Parathyroid adenoma (tissue), 2 donors: ENCODE results near the gene QRSL1.
"Not testable (repeated sequence)": the region's sequence is repeated elsewhere in the genome, so short reads cannot be mapped to it uniquely, and the experiment has no call there.

Experiments
- H2AFZ ChIP-seq: fragments of 300-600 bp; sonication (generic); one replicate; pipeline ENCODE4 v1.7.0; 2017; ENCODE audit warnings: antibody characterized with exemption, mild to moderate bottlenecking
- H3K27ac ChIP-seq: fragments of 300-600 bp; sonication (generic); one replicate; pipeline ENCODE4 v1.7.0; 2017
- H3K27me3 ChIP-seq: fragments of 300-600 bp; sonication (generic); one replicate; pipeline ENCODE4 v1.7.0; 2017; ENCODE audit warnings: low read length; ENCODE audit not compliant: control insufficient read depth, insufficient read depth
- H3K36me3 ChIP-seq: fragments of 300-600 bp; sonication (generic); one replicate; pipeline ENCODE4 v1.7.0; 2017; ENCODE audit warnings: low read length; ENCODE audit not compliant: control insufficient read depth, insufficient read depth
- H3K4me1 ChIP-seq: fragments of 300-600 bp; sonication (generic); one replicate; pipeline ENCODE4 v1.7.0; 2017; ENCODE audit warnings: control low read depth
- H3K4me2 ChIP-seq: fragments of 300-600 bp; sonication (generic); one replicate; pipeline ENCODE4 v1.7.0; 2017; ENCODE audit warnings: low read length
- H3K4me3 ChIP-seq: fragments of 300-600 bp; sonication (generic); one replicate; pipeline ENCODE4 v1.7.0; 2017; ENCODE audit warnings: low read depth, low read length
- H3K79me2 ChIP-seq: fragments of 300-600 bp; sonication (generic); one replicate; pipeline ENCODE4 v1.7.0; 2017; ENCODE audit warnings: control low read depth
- H3K9ac ChIP-seq: fragments of 300-600 bp; sonication (generic); one replicate; pipeline ENCODE4 v1.7.0; 2017; ENCODE audit warnings: mild to moderate bottlenecking
- H3K9me3 ChIP-seq: fragments of 300-600 bp; sonication (generic); one replicate; pipeline ENCODE4 v1.7.0; 2017; ENCODE audit warnings: low read length; ENCODE audit not compliant: control insufficient read depth
- TF ChIP-seq, protein P1 (sequence below): fragments of 300-600 bp; sonication (generic); IDR thresholded peaks from one replicate; pipeline ENCODE4 v1.7.0; 2017; ENCODE audit warnings: antibody characterized with exemption, mild to moderate bottlenecking
- donor health status: primary hyperparathyroidism.

QRSL1 gene, protein sequence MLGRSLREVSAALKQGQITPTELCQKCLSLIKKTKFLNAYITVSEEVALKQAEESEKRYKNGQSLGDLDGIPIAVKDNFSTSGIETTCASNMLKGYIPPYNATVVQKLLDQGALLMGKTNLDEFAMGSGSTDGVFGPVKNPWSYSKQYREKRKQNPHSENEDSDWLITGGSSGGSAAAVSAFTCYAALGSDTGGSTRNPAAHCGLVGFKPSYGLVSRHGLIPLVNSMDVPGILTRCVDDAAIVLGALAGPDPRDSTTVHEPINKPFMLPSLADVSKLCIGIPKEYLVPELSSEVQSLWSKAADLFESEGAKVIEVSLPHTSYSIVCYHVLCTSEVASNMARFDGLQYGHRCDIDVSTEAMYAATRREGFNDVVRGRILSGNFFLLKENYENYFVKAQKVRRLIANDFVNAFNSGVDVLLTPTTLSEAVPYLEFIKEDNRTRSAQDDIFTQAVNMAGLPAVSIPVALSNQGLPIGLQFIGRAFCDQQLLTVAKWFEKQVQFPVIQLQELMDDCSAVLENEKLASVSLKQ

DNA sequence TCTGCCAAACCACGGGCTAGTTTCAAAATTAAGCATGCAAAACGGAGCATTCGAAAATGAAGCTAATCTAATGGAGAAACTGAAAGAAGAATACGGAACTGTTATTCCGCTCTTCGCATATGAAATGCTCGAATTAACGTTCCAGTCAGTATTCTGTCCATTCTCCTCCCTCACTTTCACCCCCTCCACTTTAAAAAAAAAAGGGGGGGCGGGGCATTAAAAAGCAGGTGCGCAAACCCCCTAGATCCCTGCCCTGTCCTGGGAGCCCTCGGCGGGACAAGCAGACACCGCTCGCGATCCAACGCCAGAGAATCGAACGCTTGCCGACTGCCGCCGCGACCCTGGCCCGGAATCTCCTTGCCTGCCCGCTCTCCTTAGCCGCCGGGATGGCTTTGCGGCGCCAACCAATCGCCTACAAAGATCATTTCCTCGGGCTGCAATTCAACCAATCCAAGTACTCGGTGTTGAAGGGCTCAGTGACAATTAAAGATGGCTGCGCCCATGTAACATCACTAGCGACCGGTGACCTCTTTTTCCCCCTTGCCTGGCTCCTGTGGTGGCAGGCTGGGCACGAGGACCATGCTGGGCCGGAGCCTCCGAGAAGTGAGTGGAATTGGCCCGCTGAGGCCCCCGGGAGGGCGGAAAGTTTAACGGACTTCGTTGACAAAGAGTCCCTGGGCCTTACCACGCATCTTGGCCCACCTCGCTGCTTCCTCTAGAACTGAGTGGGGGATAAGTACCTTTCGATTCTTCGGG, at the start of gene QRSL1, which contains the start of gene RTN4IP1:
Gene QRSL1 (plus strand): TSS at position 476 of the 756 bp plus-strand sequence. CDS start 104 bp downstream, at position 580.
Gene RTN4IP1 (minus strand): TSS at position 396 of the 756 bp plus-strand sequence. CDS start 477 bp downstream, outside the sequence.
- Histone ChIP-seq H3K27ac (peak within 1 kb of the TSS; percentile 80), H3K9ac (peak within 1 kb of the TSS; percentile 91), H3K4me1 (peaks cover 7% of the 10 kb centered on the region), H2AFZ (peak within 1 kb of the TSS; percentile 99), H3K4me2 (peak within 1 kb of the TSS; percentile 79), H3K27me3 (no peaks in the 10 kb centered on the region), H3K9me3 (no peaks in the 10 kb centered on the region), H3K79me2 (peaks cover 39% of the 10 kb centered on the region), H3K4me3 (peak within 1 kb of the TSS; percentile 89), H3K36me3 (no peaks in the 10 kb centered on the region)
- TF ChIP-seq, protein P1, sequence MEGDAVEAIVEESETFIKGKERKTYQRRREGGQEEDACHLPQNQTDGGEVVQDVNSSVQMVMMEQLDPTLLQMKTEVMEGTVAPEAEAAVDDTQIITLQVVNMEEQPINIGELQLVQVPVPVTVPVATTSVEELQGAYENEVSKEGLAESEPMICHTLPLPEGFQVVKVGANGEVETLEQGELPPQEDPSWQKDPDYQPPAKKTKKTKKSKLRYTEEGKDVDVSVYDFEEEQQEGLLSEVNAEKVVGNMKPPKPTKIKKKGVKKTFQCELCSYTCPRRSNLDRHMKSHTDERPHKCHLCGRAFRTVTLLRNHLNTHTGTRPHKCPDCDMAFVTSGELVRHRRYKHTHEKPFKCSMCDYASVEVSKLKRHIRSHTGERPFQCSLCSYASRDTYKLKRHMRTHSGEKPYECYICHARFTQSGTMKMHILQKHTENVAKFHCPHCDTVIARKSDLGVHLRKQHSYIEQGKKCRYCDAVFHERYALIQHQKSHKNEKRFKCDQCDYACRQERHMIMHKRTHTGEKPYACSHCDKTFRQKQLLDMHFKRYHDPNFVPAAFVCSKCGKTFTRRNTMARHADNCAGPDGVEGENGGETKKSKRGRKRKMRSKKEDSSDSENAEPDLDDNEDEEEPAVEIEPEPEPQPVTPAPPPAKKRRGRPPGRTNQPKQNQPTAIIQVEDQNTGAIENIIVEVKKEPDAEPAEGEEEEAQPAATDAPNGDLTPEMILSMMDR: no peak

DNA sequence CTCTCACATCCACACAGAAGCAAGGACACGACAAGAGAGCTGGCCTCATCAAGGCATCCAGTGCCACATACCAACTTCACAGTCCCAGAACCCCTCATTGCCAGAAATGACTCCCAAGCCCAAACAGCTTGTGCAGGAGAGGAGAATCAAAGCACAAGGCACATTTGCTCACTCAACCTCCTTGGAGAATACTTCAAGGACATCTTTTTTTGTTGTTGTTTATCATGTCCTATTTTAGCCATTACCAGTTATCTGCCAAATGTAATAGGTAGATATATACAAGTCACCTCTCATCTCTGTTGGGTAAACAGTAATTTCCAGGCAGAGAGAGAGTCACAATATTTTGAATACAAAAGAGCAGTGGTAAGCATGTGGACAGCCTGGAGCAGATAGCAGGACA, 47.9 kb upstream of the QRSL1 start:
- no peaks in the 10 kb centered on the region for H3K36me3 ChIP-seq
- TF ChIP-seq, protein P1: no peak
- no peaks in the 10 kb centered on the region for H3K9me3 ChIP-seq
- H3K4me2 ChIP-seq: no peak overlapping the region
- H3K27ac ChIP-seq: no peak overlapping the region
- no peak overlapping the region for H2AFZ ChIP-seq
- peaks cover 4% of the 10 kb centered on the region for H3K4me1 ChIP-seq
- no peak overlapping the region for H3K9ac ChIP-seq
- H3K4me3 ChIP-seq: no peak overlapping the region
- H3K27me3 ChIP-seq: no peaks in the 10 kb centered on the region
- no peaks in the 10 kb centered on the region for H3K79me2 ChIP-seq

DNA sequence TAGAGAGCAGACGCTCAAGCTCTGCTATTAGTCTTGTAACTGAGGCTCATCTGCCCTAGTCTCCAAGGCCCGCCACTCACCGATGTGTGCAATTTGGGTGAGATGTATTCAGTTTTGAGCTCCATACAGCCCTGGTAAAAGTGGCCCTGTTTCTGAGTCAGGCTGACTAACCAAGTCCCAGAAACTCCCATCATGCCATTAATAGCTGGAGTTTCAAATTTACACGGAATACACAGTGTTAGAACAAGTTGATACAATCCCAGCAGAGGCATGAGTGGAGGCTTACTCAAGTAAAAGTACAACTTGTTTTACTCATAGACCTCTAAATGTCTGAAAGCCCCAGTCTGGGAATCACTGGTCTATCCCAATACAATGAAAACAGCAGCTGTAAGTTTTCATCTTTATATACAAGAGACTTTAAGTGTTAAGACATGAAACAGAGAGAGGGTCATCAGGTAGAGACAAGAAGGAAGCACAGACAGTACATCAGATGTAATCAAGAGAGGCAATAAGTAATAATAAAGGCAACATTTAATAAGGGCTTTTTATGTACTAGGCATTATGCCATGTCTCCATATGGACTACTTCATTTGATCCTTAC, 42.5 kb upstream of the QRSL1 start:
- Histone ChIP-seq H3K4me2 (no peak overlapping the region), H3K4me1 (peaks cover 4% of the 10 kb centered on the region), H3K79me2 (no peaks in the 10 kb centered on the region), H3K27ac (no peak overlapping the region), H3K9ac (no peak overlapping the region), H2AFZ (no peak overlapping the region), H3K27me3 (no peaks in the 10 kb centered on the region), H3K36me3 (no peaks in the 10 kb centered on the region), H3K4me3 (no peak overlapping the region), H3K9me3 (no peaks in the 10 kb centered on the region)
- TF ChIP-seq, protein P1: no peak

DNA sequence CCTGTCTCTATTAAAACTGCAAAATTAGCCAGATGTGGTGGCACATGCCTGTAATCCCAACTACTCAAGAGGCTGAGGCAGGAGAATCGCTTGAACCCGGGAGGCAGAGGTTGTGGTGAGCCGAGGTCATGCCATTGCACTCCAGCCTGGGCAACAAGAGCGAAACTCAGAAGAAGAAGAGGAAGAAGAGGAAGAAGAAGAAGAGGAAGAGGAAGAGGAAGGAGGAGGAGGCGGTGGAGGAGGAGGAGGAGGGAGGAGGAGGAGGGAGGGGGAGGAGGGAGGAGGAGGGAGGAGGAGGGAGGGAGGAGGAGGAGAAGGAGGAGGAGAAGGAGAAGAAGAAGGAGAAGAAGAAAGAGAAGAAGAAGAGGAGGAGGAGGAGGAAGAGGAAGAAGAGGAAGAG, 40.4 kb upstream of the QRSL1 start:
- H3K4me1 ChIP-seq, H3K4me3 ChIP-seq, H3K4me2 ChIP-seq, H2AFZ ChIP-seq, H3K79me2 ChIP-seq, H3K36me3 ChIP-seq, H3K27me3 ChIP-seq, H3K27ac ChIP-seq, H3K9me3 ChIP-seq, H3K9ac ChIP-seq: not testable (repeated sequence)
